Endothelial cell (in vitro differentiated cells): ENCODE measurements around the gene PRKAR2B. TPM values are rescaled to one million over a fixed set of nuclear protein-coding genes. Genes with fewer than 3 reads are reported as not detected.

Source experiments
- DNase-seq: peaks from one replicate; pipeline ENCODE4 v3.0.0; 2021; ENCODE audit warnings: low spot score
- H3K27ac Mint-ChIP-seq: one replicate; pipeline ENCODE4 v1.8.0; 2021; ENCODE audit warnings: mixed read lengths, inconsistent platforms; ENCODE audit not compliant: unreplicated experiment
- H3K27me3 Mint-ChIP-seq: one replicate; pipeline ENCODE4 v1.8.0; 2021; ENCODE audit warnings: mild to moderate bottlenecking, moderate library complexity, mixed read lengths, inconsistent platforms; ENCODE audit not compliant: unreplicated experiment
- H3K36me3 Mint-ChIP-seq: one replicate; pipeline ENCODE4 v1.8.0; 2021; ENCODE audit warnings: mild to moderate bottlenecking, low read depth, mixed read lengths, inconsistent platforms; ENCODE audit not compliant: unreplicated experiment
- H3K4me1 Mint-ChIP-seq: one replicate; pipeline ENCODE4 v1.8.0; 2021; ENCODE audit warnings: mild to moderate bottlenecking, mixed read lengths, inconsistent platforms; ENCODE audit not compliant: unreplicated experiment
- H3K4me3 Mint-ChIP-seq: one replicate; pipeline ENCODE4 v1.8.0; 2021; ENCODE audit warnings: mild to moderate bottlenecking, mixed read lengths, inconsistent platforms; ENCODE audit not compliant: unreplicated experiment
- H3K9me3 Mint-ChIP-seq: one replicate; pipeline ENCODE4 v1.8.0; 2021; ENCODE audit warnings: mixed read lengths, inconsistent platforms; ENCODE audit not compliant: unreplicated experiment
- CTCF ChIP-seq: fragments of 200-600 bp; sonication (generic); IDR thresholded peaks from one replicate; pipeline ENCODE4 v1.5.0; 2021; ENCODE audit warnings: antibody characterized with exemption; ENCODE audit not compliant: unreplicated experiment
- total RNA-seq: library from RNA; stranded (reverse); fragmentation: NEBNext Ultra II Directional; extraction: Animal tissue kit (Norgen Biotek cat#: 25700); gene quantifications from one replicate; pipeline ENCODE4 v1.2.1, GENCODE V29; 2021; ENCODE audit not compliant: unreplicated experiment

Gene PRKAR2B
- total RNA-seq, 1 donor from 2014 or later, result 28.4 TPM

- Mint-ChIP-seq H3K27ac (no peak overlapping the region), H3K27me3 (no peaks in the 10 kb centered on the region), H3K4me1 (peaks cover 14% of the 10 kb centered on the region), H3K4me3 (no peak overlapping the region), H3K36me3 (no peaks in the 10 kb centered on the region), H3K9me3 (no peaks in the 10 kb centered on the region)
- no peak for TF ChIP-seq CTCF
- no peak for DNase-seq
Observed at GRCh38 chr7:107115114-107115513, 70.6 kb downstream of the PRKAR2B start.

- Mint-ChIP-seq H3K4me1 (peaks cover 14% of the 10 kb centered on the region), H3K9me3 (no peaks in the 10 kb centered on the region), H3K27me3 (no peaks in the 10 kb centered on the region), H3K4me3 (no peak overlapping the region), H3K36me3 (no peaks in the 10 kb centered on the region), H3K27ac (no peak overlapping the region)
- TF ChIP-seq CTCF, result no peak
- no peak for DNase-seq
Observed at GRCh38 chr7:107115762-107116540, 71.4 kb downstream of the PRKAR2B start.

- Mint-ChIP-seq H3K4me3 (no peak overlapping the region), H3K4me1 (peaks cover 14% of the 10 kb centered on the region), H3K27me3 (no peaks in the 10 kb centered on the region), H3K9me3 (no peaks in the 10 kb centered on the region), H3K27ac (no peak overlapping the region), H3K36me3 (no peaks in the 10 kb centered on the region)
- TF ChIP-seq CTCF, result no peak
- no peak for DNase-seq
Observed at GRCh38 chr7:107118109-107118900, 73.8 kb downstream of the PRKAR2B start.

- no peak for TF ChIP-seq CTCF
- Mint-ChIP-seq H3K4me3 (no peak overlapping the region), H3K9me3 (no peaks in the 10 kb centered on the region), H3K4me1 (peaks cover 14% of the 10 kb centered on the region), H3K27me3 (no peaks in the 10 kb centered on the region), H3K36me3 (no peaks in the 10 kb centered on the region), H3K27ac (no peak overlapping the region)
- no peak for DNase-seq
Observed at GRCh38 chr7:107119376-107120105, 75.0 kb downstream of the PRKAR2B start.
